Esophagus squamous epithelium (tissue), 5 donors: Measurements from ENCODE around the gene NNAT. TPM values are rescaled to one million over a fixed set of nuclear protein-coding genes. Genes with fewer than 3 reads are reported as not detected.

ENCODE experiments used
- DNase-seq: peaks from one replicate; lab custom pipeline; 2025; lab: John Stamatoyannopoulos, UW
- H3K27ac ChIP-seq, 4 donors: fragments of 200-600 bp; sonication (generic); one replicate each; pipeline ENCODE4 v1.5.1; 2016 to 2019; ENCODE audit warnings: mild to moderate bottlenecking in 1 of 4
- H3K27me3 ChIP-seq, 4 donors: fragments of 200-600 bp; sonication (generic); 1 replicate in 3 of 4; 2 replicates in 1 of 4; pipeline versions ENCODE4 v1.5.1 to v1.6.0; 2017 to 2021; ENCODE audit warnings: antibody characterized with exemption in 1 of 4
- H3K36me3 ChIP-seq, 3 donors: fragments of 200-600 bp; sonication (generic); one replicate each; pipeline ENCODE4 v1.5.1; 2016 to 2019
- H3K4me1 ChIP-seq, 3 donors: fragments of 200-600 bp; sonication (generic); one replicate each; pipeline ENCODE4 v1.5.1; 2017 to 2019
- H3K4me3 ChIP-seq, 4 donors: fragments of 200-600 bp; sonication (generic); 1 replicate in 3 of 4; 2 replicates in 1 of 4; pipeline ENCODE4 v1.5.1; 2016 to 2019; ENCODE audit warnings: mild to moderate bottlenecking in 2 of 4, moderate library complexity in 1 of 4
- H3K9me3 ChIP-seq, 3 donors: fragments of 200-600 bp; sonication (generic); one replicate each; pipeline ENCODE4 v1.5.1; 2016 to 2019
- CTCF ChIP-seq, 6 experiments: fragments of 450-650 bp in 4 of 6; fragments of 200-600 bp in 2 of 6; sonication (generic) in 2 of 6; IDR thresholded peaks; one replicate each; pipeline ENCODE4 v1.5.1; 2016 to 2019; ENCODE audit warnings: antibody characterized with exemption in 6 of 6, mild to moderate bottlenecking in 4 of 6, moderate library complexity in 4 of 6
- POLR2A ChIP-seq, 4 donors: fragments of 450-650 bp; IDR thresholded peaks; one replicate each; pipeline ENCODE4 v1.6.1; 2017; ENCODE audit warnings: antibody characterized with exemption in 4 of 4, mild to moderate bottlenecking in 4 of 4, moderate library complexity in 3 of 4
- WGBS, 2 donors: methylation state at CpG; one replicate each; pipeline ENCODE4 v1.1.5; 2018; 5-methylcytosine and 5-hydroxymethylcytosine counted together
- intact Hi-C: fragments of 100-400 bp; cut with DNase I; formaldehyde crosslinking; loops from one replicate; pipeline ENCODE4 v1.15.0; 2022
- total RNA-seq, 4 donors: library from RNA; depleted of rRNA; stranded (reverse); fragments of >200 nt; gene quantifications; one replicate each; pipeline ENCODE4 v1.1.0, GENCODE V29; 2016
- donor health status: DM: yes; HTN: yes; CAD: no.

The NNAT gene
- total RNA-seq, 4 donors from 2014 or later, result 0.76 to 1.9 (median 1.9) TPM; not detected in 1

- TF ChIP-seq CTCF (IDR thresholded peaks at IDR 0.05), result peak; percentile 85 to 93 (median 88)
- TF ChIP-seq POLR2A (IDR thresholded peaks at IDR 0.05), result no peak
- peaks cover 0 to 20% (median 0%) of the 10 kb centered on the region in 3 donors for H3K4me1 ChIP-seq
- H3K36me3 ChIP-seq, result no peaks in the 10 kb centered on the region
- WGBS, 2 donors, result 50 to 70% methylated on average over 2 to 6 of the region's 6 CpGs
- intact Hi-C loops, result loop anchor here (5.0 kb wide), 2 partner anchors 262 to 337 kb away; no protein-coding TSS in a partner anchor
- H3K9me3 ChIP-seq, result no peaks in the 10 kb centered on the region
- no peak for DNase-seq
- no peak overlapping the region for H3K27ac ChIP-seq
- no peak overlapping the region for H3K4me3 ChIP-seq
- H3K27me3 ChIP-seq, result no peaks in the 10 kb centered on the region
Measured at GRCh38 chr20:37534401-37535157, 13.5 kb downstream of the NNAT start.

GRCh38 chr20:37535443-37536132 lies 14.5 kb downstream of the NNAT start:
- WGBS, 2 donors, result 59 to 75% methylated on average over 10 of the region's 10 CpGs
- Histone ChIP-seq H3K9me3 (no peaks in the 10 kb centered on the region), H3K27me3 (no peaks in the 10 kb centered on the region), H3K4me3 (no peak overlapping the region), H3K36me3 (no peaks in the 10 kb centered on the region), H3K4me1 (peaks cover 0 to 20% (median 0%) of the 10 kb centered on the region in 3 donors), H3K27ac (no peak overlapping the region)
- no peak for TF ChIP-seq POLR2A (IDR thresholded peaks at IDR 0.05)
- TF ChIP-seq CTCF (IDR thresholded peaks at IDR 0.05), result no peak
- DNase-seq, result no peak
- intact Hi-C loops, result loop anchor here (5.0 kb wide), 2 partner anchors 263 to 338 kb away; no protein-coding TSS in a partner anchor

GRCh38 chr20:37537505-37537904 lies 16.5 kb downstream of the NNAT start:
- TF ChIP-seq CTCF (IDR thresholded peaks at IDR 0.05) (no peak), POLR2A (IDR thresholded peaks at IDR 0.05) (no peak)
- no peak overlapping the region for H3K4me3 ChIP-seq
- intact Hi-C loops, result loop anchor here (5.0 kb wide), 2 partner anchors 265 to 340 kb away; no protein-coding TSS in a partner anchor

GRCh38 chr20:37538003-37538402 lies 17.0 kb downstream of the NNAT start:
- intact Hi-C loops, result loop anchor here (5.0 kb wide), 2 partner anchors 266 to 341 kb away; no protein-coding TSS in a partner anchor
- WGBS, 2 donors, result 71 to 78% methylated on average over 5 of the region's 5 CpGs
- no peak for DNase-seq
- H3K36me3 ChIP-seq, result no peaks in the 10 kb centered on the region
- H3K27ac ChIP-seq, result no peak overlapping the region
- no peaks in the 10 kb centered on the region for H3K9me3 ChIP-seq
- H3K4me1 ChIP-seq, result peaks cover 0 to 20% (median 0%) of the 10 kb centered on the region in 3 donors
- no peak overlapping the region for H3K4me3 ChIP-seq
- TF ChIP-seq CTCF (IDR thresholded peaks at IDR 0.05) (no peak), POLR2A (IDR thresholded peaks at IDR 0.05) (no peak)
- no peaks in the 10 kb centered on the region for H3K27me3 ChIP-seq

More at GRCh38 chr20:37537505-37537904, 16.5 kb downstream of the NNAT start:
- Histone ChIP-seq H3K27me3 (no peaks in the 10 kb centered on the region), H3K4me1 (peaks cover 0 to 20% (median 0%) of the 10 kb centered on the region in 3 donors), H3K36me3 (no peaks in the 10 kb centered on the region), H3K27ac (no peak overlapping the region), H3K9me3 (no peaks in the 10 kb centered on the region)
- DNase-seq, result no peak
- 75 to 100% methylated on average over 1 of the region's 1 CpG for WGBS, 2 donors
